GM18951 (cell line): ENCODE results near the gene ATP8B4.
"Not testable (repeated sequence)": the region's sequence is repeated elsewhere in the genome, so short reads cannot be mapped to it uniquely, and the experiment has no call there.

ENCODE experiments used
- POLR2A ChIP-seq: IDR thresholded peaks from 4 replicates; pipeline ENCODE4 v1.6.1; 2011; ENCODE audit warnings: mild to moderate bottlenecking; ENCODE audit not compliant: insufficient read length, insufficient read depth; ENCODE audit errors: extremely low read depth
- in situ Hi-C: fragments of 300-500 bp; cut with MboI; formaldehyde crosslinking; loops from one replicate; pipeline ENCODE4 v1.12.0; 2022; ENCODE audit warnings: low sequenced_read_pairs, mixed read lengths, inconsistent platforms; ENCODE audit not compliant: unreplicated experiment

The ATP8B4 gene

GRCh38 chr15:50135031-50135551 is 16.1 kb upstream of the ATP8B4 start:
- no peak for TF ChIP-seq POLR2A
- in situ Hi-C loops = no loop called here

- TF ChIP-seq POLR2A = no peak
- in situ Hi-C loops = no loop called here
Measured at GRCh38 chr15:50134524-50135024, 15.5 kb upstream of the ATP8B4 start.

- in situ Hi-C loops = not testable (repeated sequence)
Measured at GRCh38 chr15:50132251-50132984, 13.4 kb upstream of the ATP8B4 start.

GRCh38 chr15:50131617-50132016 is 12.6 kb upstream of the ATP8B4 start:
- in situ Hi-C loops = no loop called here
- TF ChIP-seq POLR2A = no peak

- TF ChIP-seq POLR2A = no peak
- in situ Hi-C loops = no loop called here
Measured at GRCh38 chr15:50128266-50128665, 9.2 kb upstream of the ATP8B4 start.

- in situ Hi-C loops = no loop called here
- no peak for TF ChIP-seq POLR2A
Measured at GRCh38 chr15:50127255-50127777, 8.3 kb upstream of the ATP8B4 start.

GRCh38 chr15:50126072-50126471 is 7.0 kb upstream of the ATP8B4 start:
- in situ Hi-C loops = no loop called here
- no peak for TF ChIP-seq POLR2A

- TF ChIP-seq POLR2A = no peak
- in situ Hi-C loops = no loop called here
Measured at GRCh38 chr15:50124631-50125030, 5.6 kb upstream of the ATP8B4 start.

GRCh38 chr15:50123861-50124557 is 5.0 kb upstream of the ATP8B4 start:
- TF ChIP-seq POLR2A = no peak
- in situ Hi-C loops = no loop called here

GRCh38 chr15:50120729-50121128 is 1.7 kb upstream of the ATP8B4 start:
- in situ Hi-C loops = no loop called here
- no peak for TF ChIP-seq POLR2A

- no peak for TF ChIP-seq POLR2A
- in situ Hi-C loops = no loop called here
Measured at GRCh38 chr15:50117431-50118027, 1.5 kb downstream of the ATP8B4 start.

- in situ Hi-C loops = no loop called here
- TF ChIP-seq POLR2A = no peak
Measured at GRCh38 chr15:50116477-50116876, 2.6 kb downstream of the ATP8B4 start.

- in situ Hi-C loops = no loop called here
- TF ChIP-seq POLR2A = no peak
Measured at GRCh38 chr15:50113992-50114780, 4.8 kb downstream of the ATP8B4 start.

- in situ Hi-C loops = no loop called here
- no peak for TF ChIP-seq POLR2A
Measured at GRCh38 chr15:50113187-50113505, 5.9 kb downstream of the ATP8B4 start.
